Measurements from ENCODE around the gene ATXN1. TPM values are rescaled to one million over a fixed set of nuclear protein-coding genes. Genes with fewer than 3 reads are reported as not detected.

The ATXN1 gene
- total and polyA plus RNA-seq, 2 of the 8 experiments (the other 6 are each of a cell fraction or from before 2014, with no cell fraction given), result 1.6 to 4.0 TPM

- no peak overlapping the region for H3K4ac ChIP-seq (replicated peaks; ENCODE audit: insufficient read length, low read depth, low read length)
- H2BK20ac ChIP-seq (ENCODE audit: low read length), result no peak overlapping the region
- no peak for DNase-seq (ENCODE audit: low read depth in 1 of 2, low spot score in 2 of 2)
- H3K4me1 ChIP-seq (replicated peaks in 1 of 4; ENCODE audit: control insufficient read depth in 3 of 4, insufficient read depth in 4 of 4, low read length in 3 of 4), result peaks cover 0 to 3% (median 1%) of the 10 kb centered on the region in 4 experiments; a peak in 3 of 7 replicates
- H4K5ac ChIP-seq (ENCODE audit: insufficient read length, low read depth, low read length), result no peak overlapping the region
- POLR2A ChIA-PET (ENCODE audit: partially characterized antibody), result no interaction called here
- CTCF ChIA-PET (ENCODE audit: partially characterized antibody), result no interaction called here
- H3K79me1 ChIP-seq (ENCODE audit: low read depth, low read length), result no peaks in the 10 kb centered on the region
- H3K27ac ChIP-seq (ENCODE audit: low read depth, low read length), result no peak overlapping the region
- H2AK5ac ChIP-seq (ENCODE audit: low read depth, low read length), result no peak overlapping the region
- no peak overlapping the region for H2AFZ ChIP-seq (ENCODE audit: low read length)
- H3K9ac ChIP-seq (replicated peaks in 1 of 4; ENCODE audit: extremely low read depth in 1 of 4, low read depth in 3 of 4, low read length in 3 of 4), result no peak overlapping the region
- H3K23ac ChIP-seq (ENCODE audit: insufficient read length), result no peak overlapping the region
- H2BK5ac ChIP-seq (ENCODE audit: low read depth, low read length), result no peak overlapping the region
- 98% methylated on average over 2 of the region's 2 CpGs; no CpG with 5 or more reads in 1 of the 2 experiments for WGBS, 2 experiments (ENCODE audit: extremely low coverage in 1 of 2, insufficient coverage in 1 of 2, insufficient read length in 1 of 2, insufficient replicate concordance in 2 of 2, low coverage in 1 of 2, low lambda C conversion rate in 2 of 2, missing lambda C conversion rate in 1 of 2)
- no peak for FAIRE-seq
- H3K9me3 ChIP-seq (ENCODE audit: insufficient read depth in 2 of 2, low read depth in 1 of 2, low read length in 1 of 2), result 0 out of 4 replicates have a peak, but pooled peaks cover 0 to 2% of the 10 kb centered on the region in 2 experiments
- H4K91ac ChIP-seq (replicated peaks; ENCODE audit: insufficient read length, low read length), result no peak overlapping the region
- no peak overlapping the region for H3K4me2 ChIP-seq (ENCODE audit: insufficient read depth in 1 of 2, low read depth in 2 of 2, low read length in 2 of 2)
- no peaks in the 10 kb centered on the region for H3K36me3 ChIP-seq (ENCODE audit: control insufficient read depth in 2 of 4, insufficient read depth in 4 of 4, low read length in 3 of 4)
- H3K4me3 ChIP-seq (ENCODE audit: extremely low read depth in 1 of 4, insufficient read depth in 2 of 4, low read depth in 3 of 4, low read length in 4 of 4), result no peak overlapping the region
- H4K8ac ChIP-seq (ENCODE audit: extremely low read depth, insufficient read depth, low read length), result no peak overlapping the region
- H3K23me2 ChIP-seq (ENCODE audit: low read depth, low read length), result no peaks in the 10 kb centered on the region
- no peak overlapping the region for H2BK15ac ChIP-seq (ENCODE audit: low read length)
- H3K56ac ChIP-seq (replicated peaks; ENCODE audit: insufficient read length, low read depth, low read length), result no peak overlapping the region
- H3K18ac ChIP-seq (ENCODE audit: extremely low read depth, low read length), result no peak overlapping the region
- no peaks in the 10 kb centered on the region for H3K27me3 ChIP-seq (replicated peaks in 1 of 4; ENCODE audit: control insufficient read depth in 3 of 4, extremely low read depth in 1 of 4, insufficient read depth in 3 of 4, low read length in 3 of 4)
- H3K14ac ChIP-seq (ENCODE audit: insufficient read length), result no peak overlapping the region
- no peaks in the 10 kb centered on the region for H3K79me2 ChIP-seq (ENCODE audit: control insufficient read depth in 1 of 2, insufficient read depth in 2 of 2, low read length in 2 of 2)
- H4K20me1 ChIP-seq (replicated peaks in 1 of 2; ENCODE audit: control insufficient read depth in 1 of 2, insufficient read depth in 2 of 2, low read length in 2 of 2), result no peaks in the 10 kb centered on the region
- no peak overlapping the region for H2BK120ac ChIP-seq (replicated peaks; ENCODE audit: low read depth, low read length)
- no peak overlapping the region for H2BK12ac ChIP-seq (ENCODE audit: low read depth, low read length)
- no peak for TF ChIP-seq E2F6 (IDR thresholded peaks at IDR 0.05)
- no peak for TF ChIP-seq RNF2 (IDR thresholded peaks at IDR 0.05; ENCODE audit: borderline replicate concordance, low read depth, low read length, missing control alignments, poor library complexity, severe bottlenecking)
- TF ChIP-seq BRCA1 (IDR thresholded peaks at IDR 0.05; ENCODE audit: low read depth, low read length), result no peak
- TF ChIP-seq SUZ12 (IDR thresholded peaks at IDR 0.05; ENCODE audit: low read length), result no peak
- TF ChIP-seq MAFK (IDR thresholded peaks at IDR 0.05; ENCODE audit: low read depth, low read length), result no peak
- no peak for TF ChIP-seq POLR2AphosphoS5 (IDR thresholded peaks at IDR 0.05; ENCODE audit: low read depth, low read length)
- TF ChIP-seq HDAC2 (IDR thresholded peaks at IDR 0.05; ENCODE audit: borderline replicate concordance in 1 of 2, low read depth in 2 of 2, low read length in 2 of 2), result no peak
- TF ChIP-seq RXRA (IDR thresholded peaks at IDR 0.05; ENCODE audit: insufficient read depth, low read depth, low read length), result no peak
- TF ChIP-seq SP4 (IDR thresholded peaks at IDR 0.05; ENCODE audit: low read length), result no peak
- no peak for TF ChIP-seq EZH2 (IDR thresholded peaks at IDR 0.05; ENCODE audit: low read depth, low read length, severe bottlenecking)
- TF ChIP-seq CTBP2 (IDR thresholded peaks at IDR 0.05; ENCODE audit: borderline replicate concordance, insufficient read depth, insufficient read length, low read length), result no peak
- TF ChIP-seq EP300 (IDR thresholded peaks at IDR 0.05; ENCODE audit: borderline replicate concordance in 1 of 2, low read depth in 2 of 2, low read length in 2 of 2), result no peak
- no peak for TF ChIP-seq CHD2 (IDR thresholded peaks at IDR 0.05; ENCODE audit: low read length)
Measured at GRCh38 chr6:16452348-16452747, 308.9 kb downstream of the ATXN1 start.
